CD8-positive, alpha-beta memory T cell (primary cell): Measurements from ENCODE around the gene POLR2H. TPM values are rescaled to one million over a fixed set of nuclear protein-coding genes. Genes with fewer than 3 reads are reported as not detected.

Experiments used
- CTCF ChIA-PET: fragments of 350-600 bp; sonication (Branson Sonifier 250); formaldehyde crosslinking; loops from one replicate; lab custom pipeline; 2021; ENCODE audit warnings: antibody characterized with exemption; lab: Charles Lee
- POLR2A ChIA-PET: fragments of 350-600 bp; sonication (Branson Sonifier 250); formaldehyde crosslinking; loops from one replicate; lab custom pipeline; 2021; ENCODE audit warnings: antibody characterized with exemption; lab: Charles Lee
- DNase-seq, 5 donors: peaks; one replicate each; pipeline versions ENCODE4 v3.0.0 to v3.0.0-alpha.2; 2020 to 2022; ENCODE audit warnings: mixed read lengths in 1 of 5
- H3K27ac ChIP-seq: one replicate; pipeline ENCODE4 v1.7.0; 2013; ENCODE audit warnings: low read depth, mild to moderate bottlenecking, low read length, moderate library complexity
- H3K27me3 ChIP-seq: 2 replicates; pipeline ENCODE4 v1.7.0; 2013; ENCODE audit warnings: low read length, mild to moderate bottlenecking; ENCODE audit not compliant: insufficient read depth, poor library complexity, severe bottlenecking
- H3K36me3 ChIP-seq: 2 replicates; pipeline ENCODE4 v1.7.0; 2013; ENCODE audit warnings: mild to moderate bottlenecking, low read length, moderate library complexity; ENCODE audit not compliant: insufficient read depth
- H3K4me1 ChIP-seq: 2 replicates; pipeline ENCODE4 v1.7.0; 2013; ENCODE audit warnings: mild to moderate bottlenecking, low read length, moderate library complexity; ENCODE audit not compliant: insufficient read depth
- H3K4me3 ChIP-seq: 2 replicates; pipeline ENCODE4 v1.7.0; 2013; ENCODE audit warnings: mild to moderate bottlenecking, low read length
- H3K9me3 ChIP-seq: 2 replicates; pipeline ENCODE4 v1.7.0; 2013; ENCODE audit warnings: mild to moderate bottlenecking, low read length
- H3K27ac Mint-ChIP-seq, 8 donors: one replicate each; pipeline ENCODE4 v1.8.0; 2020 to 2021; ENCODE audit warnings: mixed read lengths in 8 of 8, mild to moderate bottlenecking in 6 of 8, inconsistent platforms in 3 of 8, moderate library complexity in 3 of 8
- H3K27me3 Mint-ChIP-seq, 2 donors: one replicate each; pipeline ENCODE4 v1.8.0; 2020 to 2021; ENCODE audit warnings: mixed read lengths in 2 of 2, mild to moderate bottlenecking in 1 of 2, moderate library complexity in 1 of 2
- H3K36me3 Mint-ChIP-seq, 3 donors: one replicate each; pipeline ENCODE4 v1.8.0; 2020 to 2021; ENCODE audit warnings: mixed read lengths in 3 of 3, inconsistent platforms in 1 of 3, mild to moderate bottlenecking in 1 of 3
- H3K4me1 Mint-ChIP-seq, 3 donors: one replicate each; pipeline ENCODE4 v1.8.0; 2020 to 2021; ENCODE audit warnings: mixed read lengths in 3 of 3, inconsistent platforms in 1 of 3, mild to moderate bottlenecking in 1 of 3
- H3K4me3 Mint-ChIP-seq, 7 donors: one replicate each; pipeline ENCODE4 v1.8.0; 2020 to 2021; ENCODE audit warnings: mixed read lengths in 7 of 7, mild to moderate bottlenecking in 6 of 7, moderate library complexity in 4 of 7, inconsistent platforms in 2 of 7
- H3K9me3 Mint-ChIP-seq, 5 donors: one replicate each; pipeline ENCODE4 v1.8.0; 2020 to 2022; ENCODE audit warnings: mixed read lengths in 5 of 5, mild to moderate bottlenecking in 3 of 5, moderate library complexity in 2 of 5, inconsistent platforms in 1 of 5
- polyA plus RNA-seq: library from polyadenylated mRNA; unstranded; fragments of 300-500 nt; fragmentation: Illumina TruSeq; gene quantifications from one replicate; pipeline ENCODE4 v1.2.3, GENCODE V29; 2021
- total RNA-seq, 2 experiments: library from RNA; stranded (reverse); gene quantifications; one replicate each; pipeline ENCODE4 v1.2.3, GENCODE V29; 2021

The POLR2H gene
- total and polyA plus RNA-seq, 3 experiments from 2014 or later, result 52.1 to 147 (median 147) TPM

- H3K27me3 ChIP-seq, result no peaks in the 10 kb centered on the region
- H3K9me3 Mint-ChIP-seq, result no peaks in the 10 kb centered on the region
- POLR2A ChIA-PET, result no interaction called here
- H3K4me3 ChIP-seq, result no peak overlapping the region
- H3K4me1 Mint-ChIP-seq, result peaks cover 0 to 6% (median 2%) of the 10 kb centered on the region in 3 donors
- no peak overlapping the region for H3K27ac ChIP-seq
- no peak for DNase-seq
- peaks cover 0 to 18% (median 10%) of the 10 kb centered on the region in 3 donors for H3K36me3 Mint-ChIP-seq
- H3K27ac Mint-ChIP-seq, result no peak overlapping the region
- CTCF ChIA-PET, result interaction anchor here (1.9 kb wide), 1 partner anchor 10 kb away, joined by 4 read pairs; no protein-coding TSS in a partner anchor
- no peaks in the 10 kb centered on the region for H3K36me3 ChIP-seq
- H3K4me1 ChIP-seq, result no peaks in the 10 kb centered on the region
- no peaks in the 10 kb centered on the region for H3K27me3 Mint-ChIP-seq
- no peak overlapping the region for H3K4me3 Mint-ChIP-seq
- no peaks in the 10 kb centered on the region for H3K9me3 ChIP-seq
Observed at GRCh38 chr3:184343200-184343876, 18.2 kb upstream of the POLR2H start.

GRCh38 chr3:184344579-184345316 lies 16.8 kb upstream of the POLR2H start:
- Histone ChIP-seq H3K27me3 (no peaks in the 10 kb centered on the region), H3K36me3 (no peaks in the 10 kb centered on the region), H3K4me3 (no peak overlapping the region), H3K27ac (no peak overlapping the region), H3K4me1 (no peaks in the 10 kb centered on the region), H3K9me3 (no peaks in the 10 kb centered on the region)
- ChIA-PET POLR2A (no interaction called here), CTCF (interaction anchor here (2.0 kb wide), 1 partner anchor 9 kb away, joined by 6 read pairs; no protein-coding TSS in a partner anchor)
- Mint-ChIP-seq H3K9me3 (no peaks in the 10 kb centered on the region), H3K36me3 (peaks cover 0 to 18% (median 10%) of the 10 kb centered on the region in 3 donors), H3K4me3 (no peak overlapping the region), H3K4me1 (no peaks in the 10 kb centered on the region), H3K27ac (no peak overlapping the region), H3K27me3 (no peaks in the 10 kb centered on the region)
- DNase-seq, result no peak

GRCh38 chr3:184345317-184346144 lies 16.0 kb upstream of the POLR2H start:
- Mint-ChIP-seq H3K27ac (no peak overlapping the region), H3K4me1 (no peaks in the 10 kb centered on the region), H3K36me3 (peaks cover 0 to 18% (median 9%) of the 10 kb centered on the region in 3 donors), H3K27me3 (no peaks in the 10 kb centered on the region), H3K9me3 (no peaks in the 10 kb centered on the region), H3K4me3 (no peak overlapping the region)
- Histone ChIP-seq H3K27ac (no peak overlapping the region), H3K4me3 (no peak overlapping the region), H3K36me3 (no peaks in the 10 kb centered on the region), H3K27me3 (no peaks in the 10 kb centered on the region), H3K9me3 (no peaks in the 10 kb centered on the region), H3K4me1 (no peaks in the 10 kb centered on the region)
- POLR2A ChIA-PET, result no interaction called here
- no peak for DNase-seq
- CTCF ChIA-PET, result interaction anchor here (1.0 to 2.0 kb wide), 2 partner anchors 8 to 14 kb away, joined by 3 to 6 read pairs; no protein-coding TSS in a partner anchor

- Histone ChIP-seq H3K27ac (peak overlapping the region; percentile 61), H3K27me3 (no peaks in the 10 kb centered on the region), H3K36me3 (no peaks in the 10 kb centered on the region), H3K4me1 (no peaks in the 10 kb centered on the region), H3K9me3 (no peaks in the 10 kb centered on the region), H3K4me3 (no peak overlapping the region)
- H3K36me3 Mint-ChIP-seq, result peaks cover 0 to 17% (median 6%) of the 10 kb centered on the region in 3 donors
- CTCF ChIA-PET, result no interaction called here
- no peaks in the 10 kb centered on the region for H3K27me3 Mint-ChIP-seq
- peak overlapping the region in 1 of 8 donors; percentile 78 for H3K27ac Mint-ChIP-seq
- no peaks in the 10 kb centered on the region for H3K4me1 Mint-ChIP-seq
- H3K4me3 Mint-ChIP-seq, result no peak overlapping the region
- no peak for DNase-seq
- no peaks in the 10 kb centered on the region for H3K9me3 Mint-ChIP-seq
- POLR2A ChIA-PET, result no interaction called here
Observed at GRCh38 chr3:184346480-184347190, 14.9 kb upstream of the POLR2H start.

- Histone ChIP-seq H3K36me3 (no peaks in the 10 kb centered on the region), H3K9me3 (no peaks in the 10 kb centered on the region), H3K27ac (peak overlapping the region; percentile 61), H3K4me3 (no peak overlapping the region), H3K27me3 (no peaks in the 10 kb centered on the region), H3K4me1 (no peaks in the 10 kb centered on the region)
- ChIA-PET POLR2A (interaction anchor here (0.6 kb wide), 1 partner anchor 94 kb away, joined by 7 read pairs; no protein-coding TSS in a partner anchor), CTCF (no interaction called here)
- Mint-ChIP-seq H3K4me1 (no peaks in the 10 kb centered on the region), H3K4me3 (no peak overlapping the region), H3K27me3 (no peaks in the 10 kb centered on the region), H3K27ac (no peak overlapping the region), H3K36me3 (peaks cover 0 to 15% (median 5%) of the 10 kb centered on the region in 3 donors), H3K9me3 (no peaks in the 10 kb centered on the region)
- DNase-seq, result no peak
Observed at GRCh38 chr3:184347321-184348056, 14.0 kb upstream of the POLR2H start.

GRCh38 chr3:184348057-184348382 lies 13.5 kb upstream of the POLR2H start:
- Histone ChIP-seq H3K27me3 (no peaks in the 10 kb centered on the region), H3K36me3 (no peaks in the 10 kb centered on the region), H3K4me3 (no peak overlapping the region), H3K4me1 (no peaks in the 10 kb centered on the region), H3K9me3 (no peaks in the 10 kb centered on the region), H3K27ac (peak overlapping the region; percentile 53)
- Mint-ChIP-seq H3K4me3 (no peak overlapping the region), H3K9me3 (no peaks in the 10 kb centered on the region), H3K27me3 (no peaks in the 10 kb centered on the region), H3K36me3 (peaks cover 0 to 11% (median 3%) of the 10 kb centered on the region in 3 donors), H3K27ac (no peak overlapping the region), H3K4me1 (no peaks in the 10 kb centered on the region)
- CTCF ChIA-PET, result no interaction called here
- DNase-seq, result no peak
- POLR2A ChIA-PET, result interaction anchor here (0.6 kb wide), 1 partner anchor 95 kb away, joined by 7 read pairs; no protein-coding TSS in a partner anchor
